ENCODE data around the gene KHDC1L. TPM values are rescaled to one million over a fixed set of nuclear protein-coding genes. Genes with fewer than 3 reads are reported as not detected.

The KHDC1L gene
- total and polyA plus RNA-seq, 2 of the 13 experiments (the other 11 are each of a cell fraction or from before 2014, with no cell fraction given) = not detected

GRCh38 chr6:73180763-73181619 lies 44.3 kb downstream of the KHDC1L start:
- H3K27me3 ChIP-seq (ENCODE audit: control insufficient read depth in 1 of 2, insufficient read depth in 2 of 2, low read length in 2 of 2) = no peaks in the 10 kb centered on the region
- no peaks in the 10 kb centered on the region for H3K36me3 ChIP-seq (replicated peaks in 1 of 2; ENCODE audit: control insufficient read depth in 1 of 2, insufficient read depth in 2 of 2, low read length in 2 of 2)
- POLR2A ChIA-PET = no interaction called here
- H3K27ac ChIP-seq (ENCODE audit: extremely low read length, insufficient read depth, low read length) = no peak overlapping the region
- intact Hi-C loops (cut with micrococcal nuclease; ENCODE audit: unreplicated experiment) (loop anchor here (1.0 kb wide), 2 partner anchors 565 to 769 kb away; no protein-coding TSS in a partner anchor), in situ Hi-C loops (cut with HindIII; ENCODE audit: extremely low pct_ligation_motif_present, low pct_unique_long_range_greater_than_20kb) (no loop called here)
- FAIRE-seq = peak; percentile 42
- H3K4me1 ChIP-seq (ENCODE audit: insufficient read depth, low read length) = no peaks in the 10 kb centered on the region
- H4K20me1 ChIP-seq (ENCODE audit: insufficient read depth, low read length) = no peaks in the 10 kb centered on the region
- no TSS peak for BruUV-seq (replicated peaks)
- WGBS (ENCODE audit: low lambda C conversion rate) = 5% methylated on average over 7 of the region's 7 CpGs
- no peak overlapping the region for H3K4me3 ChIP-seq (replicated peaks in 1 of 3; ENCODE audit: insufficient read depth in 1 of 3, low read depth in 2 of 3, low read length in 3 of 3)
- CTCF ChIA-PET (ENCODE audit: low intra/inter-chr PET ratio, low total read pairs) = interaction anchor here (1.2 to 1.9 kb wide), 2 partner anchors 767 to 769 kb away, joined by 3 to 11 read pairs; no protein-coding TSS in a partner anchor
- 0 out of 2 replicates have a peak, but pooled peaks have one; percentile 5 for TF ChIP-seq CEBPB (IDR thresholded peaks at IDR 0.05; ENCODE audit: borderline replicate concordance, low read depth, low read length)
- TF ChIP-seq, protein P1, sequence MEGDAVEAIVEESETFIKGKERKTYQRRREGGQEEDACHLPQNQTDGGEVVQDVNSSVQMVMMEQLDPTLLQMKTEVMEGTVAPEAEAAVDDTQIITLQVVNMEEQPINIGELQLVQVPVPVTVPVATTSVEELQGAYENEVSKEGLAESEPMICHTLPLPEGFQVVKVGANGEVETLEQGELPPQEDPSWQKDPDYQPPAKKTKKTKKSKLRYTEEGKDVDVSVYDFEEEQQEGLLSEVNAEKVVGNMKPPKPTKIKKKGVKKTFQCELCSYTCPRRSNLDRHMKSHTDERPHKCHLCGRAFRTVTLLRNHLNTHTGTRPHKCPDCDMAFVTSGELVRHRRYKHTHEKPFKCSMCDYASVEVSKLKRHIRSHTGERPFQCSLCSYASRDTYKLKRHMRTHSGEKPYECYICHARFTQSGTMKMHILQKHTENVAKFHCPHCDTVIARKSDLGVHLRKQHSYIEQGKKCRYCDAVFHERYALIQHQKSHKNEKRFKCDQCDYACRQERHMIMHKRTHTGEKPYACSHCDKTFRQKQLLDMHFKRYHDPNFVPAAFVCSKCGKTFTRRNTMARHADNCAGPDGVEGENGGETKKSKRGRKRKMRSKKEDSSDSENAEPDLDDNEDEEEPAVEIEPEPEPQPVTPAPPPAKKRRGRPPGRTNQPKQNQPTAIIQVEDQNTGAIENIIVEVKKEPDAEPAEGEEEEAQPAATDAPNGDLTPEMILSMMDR (CRISPR knock-in tag; IDR thresholded peaks at IDR 0.05) = peak; percentile 62
- peak; percentile 37 for TF ChIP-seq SMC3 (IDR thresholded peaks at IDR 0.05; ENCODE audit: low read length)
- TF ChIP-seq KDM4B (CRISPR knock-in tag; IDR thresholded peaks at IDR 0.05) = no peak
- TF ChIP-seq STAG1 (CRISPR knock-in tag; IDR thresholded peaks at IDR 0.05) = peak; percentile 69
- no peaks in the 10 kb centered on the region for H3K79me2 ChIP-seq (ENCODE audit: insufficient read depth, low read length)
- peak; percentile 88 for ATAC-seq
- no peak overlapping the region for H2AFZ ChIP-seq (ENCODE audit: low read length)
- H3K9ac ChIP-seq (ENCODE audit: insufficient read depth, low read depth, low read length) = no peak overlapping the region
- no peaks in the 10 kb centered on the region for H3K9me3 ChIP-seq (ENCODE audit: low read length)
- peak; percentile 39 for DNase-seq (ENCODE audit: low spot score)
- H3K4me2 ChIP-seq (ENCODE audit: low read depth, low read length) = no peak overlapping the region

Data from HepG2 (cell line).